Measurements from ENCODE around the gene DUSP23. TPM values are rescaled to one million over a fixed set of nuclear protein-coding genes. Genes with fewer than 3 reads are reported as not detected.

The DUSP23 gene
- total RNA-seq, 1 experiment from 2014 or later: 31.0 TPM

DNA sequence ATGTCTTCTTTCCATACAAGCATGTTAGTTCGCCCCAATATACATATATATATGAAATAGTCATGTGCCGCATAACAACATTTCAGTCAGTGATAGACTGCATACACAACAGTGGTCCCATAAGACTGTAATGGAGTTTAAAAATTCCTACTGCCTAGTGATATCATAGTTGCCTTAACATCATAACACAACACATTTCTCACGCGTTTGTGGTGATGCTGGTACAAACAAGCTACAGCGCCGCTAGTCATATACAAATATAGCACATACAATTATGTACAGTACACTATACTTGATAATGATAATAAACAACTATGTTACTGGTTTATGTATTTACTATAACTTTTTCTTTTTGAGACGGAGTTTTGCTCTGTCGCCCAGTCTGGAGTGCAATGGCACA lies 35.2 kb downstream of the DUSP23 start:
- Histone ChIP-seq H3K4me3 (ENCODE audit: low read depth, low read length, poor library complexity, severe bottlenecking) (no peak overlapping the region), H3K27me3 (replicated peaks; ENCODE audit: insufficient read depth, low read depth, low read length, poor library complexity) (no peaks in the 10 kb centered on the region), H3K9me3 (ENCODE audit: low read depth, low read length, poor library complexity, severe bottlenecking) (no peaks in the 10 kb centered on the region), H3K27ac (ENCODE audit: low read depth, low read length, poor library complexity, severe bottlenecking) (no peak overlapping the region), H3K4me1 (ENCODE audit: insufficient read depth, low read length, poor library complexity, severe bottlenecking) (no peaks in the 10 kb centered on the region), H3K36me3 (ENCODE audit: insufficient read depth, low read length, poor library complexity, severe bottlenecking) (no peaks in the 10 kb centered on the region)
- POLR2A ChIA-PET (ENCODE audit: low non-redundant PET): no interaction called here
- intact Hi-C loops (cut with micrococcal nuclease; ENCODE audit: unreplicated experiment): no loop called here
- DNase-seq (ENCODE audit: low spot score): no peak
- TF ChIP-seq EZH2 (IDR thresholded peaks at IDR 0.05; ENCODE audit: borderline replicate concordance, low read depth, low read length, poor library complexity, severe bottlenecking): no peak
- TF ChIP-seq, protein P1, sequence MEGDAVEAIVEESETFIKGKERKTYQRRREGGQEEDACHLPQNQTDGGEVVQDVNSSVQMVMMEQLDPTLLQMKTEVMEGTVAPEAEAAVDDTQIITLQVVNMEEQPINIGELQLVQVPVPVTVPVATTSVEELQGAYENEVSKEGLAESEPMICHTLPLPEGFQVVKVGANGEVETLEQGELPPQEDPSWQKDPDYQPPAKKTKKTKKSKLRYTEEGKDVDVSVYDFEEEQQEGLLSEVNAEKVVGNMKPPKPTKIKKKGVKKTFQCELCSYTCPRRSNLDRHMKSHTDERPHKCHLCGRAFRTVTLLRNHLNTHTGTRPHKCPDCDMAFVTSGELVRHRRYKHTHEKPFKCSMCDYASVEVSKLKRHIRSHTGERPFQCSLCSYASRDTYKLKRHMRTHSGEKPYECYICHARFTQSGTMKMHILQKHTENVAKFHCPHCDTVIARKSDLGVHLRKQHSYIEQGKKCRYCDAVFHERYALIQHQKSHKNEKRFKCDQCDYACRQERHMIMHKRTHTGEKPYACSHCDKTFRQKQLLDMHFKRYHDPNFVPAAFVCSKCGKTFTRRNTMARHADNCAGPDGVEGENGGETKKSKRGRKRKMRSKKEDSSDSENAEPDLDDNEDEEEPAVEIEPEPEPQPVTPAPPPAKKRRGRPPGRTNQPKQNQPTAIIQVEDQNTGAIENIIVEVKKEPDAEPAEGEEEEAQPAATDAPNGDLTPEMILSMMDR (conservative IDR thresholded peaks at IDR 0.05; ENCODE audit: low read depth, low read length): no peak
- BruUV-seq (replicated peaks): no TSS peak
- CTCF ChIA-PET: no interaction called here

DNA sequence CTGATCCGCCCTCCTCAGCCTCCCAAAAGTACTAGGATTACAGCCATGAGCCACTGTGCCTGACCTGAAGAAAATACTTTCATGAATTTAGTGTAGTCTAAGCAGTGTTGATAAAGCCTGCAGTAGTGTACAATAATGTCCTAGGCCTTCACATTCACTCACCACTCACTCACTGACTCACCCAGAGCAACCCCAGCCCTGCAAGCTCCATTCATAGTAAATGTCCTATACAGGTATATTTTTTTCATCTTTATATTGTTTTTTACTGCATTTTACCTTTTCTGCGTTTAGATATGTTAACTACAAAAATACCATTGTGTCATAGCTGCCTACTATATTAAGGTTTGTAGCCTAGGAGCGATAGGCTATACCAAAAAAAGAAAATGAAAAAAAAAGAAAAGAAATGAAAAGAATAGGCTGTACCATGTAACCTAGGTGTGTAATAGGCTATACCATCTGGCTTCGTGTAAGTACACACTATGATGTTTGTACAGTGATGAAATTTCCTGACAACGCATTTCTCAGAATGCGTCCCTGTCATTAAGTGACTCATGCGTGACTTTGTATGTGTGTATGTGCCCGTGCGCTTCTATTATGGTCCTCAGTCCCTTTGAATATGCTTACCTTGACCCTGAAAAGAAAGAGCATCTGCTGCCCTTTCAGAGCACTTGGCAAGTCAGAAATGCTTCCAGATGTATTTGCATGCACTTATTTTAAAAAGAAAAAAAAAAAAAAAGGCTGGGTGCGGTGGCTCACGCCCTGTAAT lies 36.7 kb downstream of the DUSP23 start:
- no peaks in the 10 kb centered on the region for H3K27me3 ChIP-seq (replicated peaks; ENCODE audit: insufficient read depth, low read depth, low read length, poor library complexity)
- H3K36me3 ChIP-seq (ENCODE audit: insufficient read depth, low read length, poor library complexity, severe bottlenecking): no peaks in the 10 kb centered on the region
- no TSS peak for BruUV-seq (replicated peaks)
- DNase-seq (ENCODE audit: low spot score): no peak
- ChIA-PET CTCF (interaction anchor here (0.7 kb wide), 1 partner anchor 17 kb away, joined by 3 read pairs; no protein-coding TSS in a partner anchor), POLR2A (ENCODE audit: low non-redundant PET) (no interaction called here)
- TF ChIP-seq EZH2 (IDR thresholded peaks at IDR 0.05; ENCODE audit: borderline replicate concordance, low read depth, low read length, poor library complexity, severe bottlenecking): no peak
- TF ChIP-seq, protein P1 (conservative IDR thresholded peaks at IDR 0.05; ENCODE audit: low read depth, low read length): no peak
- intact Hi-C loops (cut with micrococcal nuclease; ENCODE audit: unreplicated experiment): no loop called here
- H3K4me1 ChIP-seq (ENCODE audit: insufficient read depth, low read length, poor library complexity, severe bottlenecking): no peaks in the 10 kb centered on the region
- no peaks in the 10 kb centered on the region for H3K9me3 ChIP-seq (ENCODE audit: low read depth, low read length, poor library complexity, severe bottlenecking)
- no peak overlapping the region for H3K4me3 ChIP-seq (ENCODE audit: low read depth, low read length, poor library complexity, severe bottlenecking)
- H3K27ac ChIP-seq (ENCODE audit: low read depth, low read length, poor library complexity, severe bottlenecking): no peak overlapping the region

DNA sequence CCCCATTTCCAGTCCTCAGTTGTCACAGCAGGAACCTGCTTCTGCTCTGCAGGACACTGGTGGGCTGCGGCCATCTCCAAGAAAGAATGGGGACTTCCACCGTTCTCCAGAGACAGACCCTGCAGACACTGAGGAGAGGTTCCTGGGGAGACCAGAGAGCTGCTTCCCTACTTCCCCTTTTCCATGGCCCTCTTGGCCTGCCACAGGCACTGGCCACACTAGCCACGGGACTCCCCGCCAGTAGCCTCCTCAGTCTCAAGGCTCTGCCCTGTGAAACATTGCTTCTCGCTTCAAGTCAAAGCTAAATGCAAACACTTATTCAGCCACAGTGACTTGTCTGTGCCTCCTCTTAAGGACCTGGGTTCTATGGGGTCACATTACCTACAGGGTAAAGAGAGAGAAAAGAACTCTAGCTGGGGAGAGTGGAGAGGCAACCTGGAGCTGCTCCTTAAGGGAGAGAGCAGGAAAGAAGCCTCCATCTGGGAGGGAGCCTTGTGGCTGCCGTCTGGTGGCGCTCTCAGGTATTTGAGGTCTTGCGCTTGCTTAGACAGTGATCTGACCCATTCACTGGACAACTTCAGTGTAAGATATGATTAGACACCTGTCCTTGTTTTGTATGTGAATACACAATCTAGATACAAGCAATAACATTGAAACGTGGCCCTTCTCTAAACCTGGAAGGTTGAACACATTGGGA lies 40.6 kb downstream of the DUSP23 start:
- TF ChIP-seq, protein P1 (conservative IDR thresholded peaks at IDR 0.05; ENCODE audit: low read depth, low read length): no peak
- no peak for TF ChIP-seq EZH2 (IDR thresholded peaks at IDR 0.05; ENCODE audit: borderline replicate concordance, low read depth, low read length, poor library complexity, severe bottlenecking)

More for the DNA sequence above, 40.6 kb downstream of the DUSP23 start:
- no TSS peak for BruUV-seq (replicated peaks)
- H3K4me1 ChIP-seq (ENCODE audit: insufficient read depth, low read length, poor library complexity, severe bottlenecking): peaks cover 7% of the 10 kb centered on the region
- H3K36me3 ChIP-seq (ENCODE audit: insufficient read depth, low read length, poor library complexity, severe bottlenecking): no peaks in the 10 kb centered on the region
- no peak overlapping the region for H3K4me3 ChIP-seq (ENCODE audit: low read depth, low read length, poor library complexity, severe bottlenecking)
- no peak for DNase-seq (ENCODE audit: low spot score)
- no peak overlapping the region for H3K27ac ChIP-seq (ENCODE audit: low read depth, low read length, poor library complexity, severe bottlenecking)
- ChIA-PET CTCF (no interaction called here), POLR2A (ENCODE audit: low non-redundant PET) (no interaction called here)
- intact Hi-C loops (cut with micrococcal nuclease; ENCODE audit: unreplicated experiment): no loop called here
- no peaks in the 10 kb centered on the region for H3K9me3 ChIP-seq (ENCODE audit: low read depth, low read length, poor library complexity, severe bottlenecking)
- no peaks in the 10 kb centered on the region for H3K27me3 ChIP-seq (replicated peaks; ENCODE audit: insufficient read depth, low read depth, low read length, poor library complexity)
